ENCODE measurements around the gene MRPS25. TPM values are rescaled to one million over a fixed set of nuclear protein-coding genes. Genes with fewer than 3 reads are reported as not detected.

MRPS25 gene
- polyA plus RNA-seq, 1 donor (not counting 4 experiments of a cell fraction or from before 2014, with no cell fraction given): 54.5 TPM

- TF ChIP-seq EZH2 (IDR thresholded peaks at IDR 0.05; ENCODE audit: low read length): no peak
- TF ChIP-seq, protein P1, sequence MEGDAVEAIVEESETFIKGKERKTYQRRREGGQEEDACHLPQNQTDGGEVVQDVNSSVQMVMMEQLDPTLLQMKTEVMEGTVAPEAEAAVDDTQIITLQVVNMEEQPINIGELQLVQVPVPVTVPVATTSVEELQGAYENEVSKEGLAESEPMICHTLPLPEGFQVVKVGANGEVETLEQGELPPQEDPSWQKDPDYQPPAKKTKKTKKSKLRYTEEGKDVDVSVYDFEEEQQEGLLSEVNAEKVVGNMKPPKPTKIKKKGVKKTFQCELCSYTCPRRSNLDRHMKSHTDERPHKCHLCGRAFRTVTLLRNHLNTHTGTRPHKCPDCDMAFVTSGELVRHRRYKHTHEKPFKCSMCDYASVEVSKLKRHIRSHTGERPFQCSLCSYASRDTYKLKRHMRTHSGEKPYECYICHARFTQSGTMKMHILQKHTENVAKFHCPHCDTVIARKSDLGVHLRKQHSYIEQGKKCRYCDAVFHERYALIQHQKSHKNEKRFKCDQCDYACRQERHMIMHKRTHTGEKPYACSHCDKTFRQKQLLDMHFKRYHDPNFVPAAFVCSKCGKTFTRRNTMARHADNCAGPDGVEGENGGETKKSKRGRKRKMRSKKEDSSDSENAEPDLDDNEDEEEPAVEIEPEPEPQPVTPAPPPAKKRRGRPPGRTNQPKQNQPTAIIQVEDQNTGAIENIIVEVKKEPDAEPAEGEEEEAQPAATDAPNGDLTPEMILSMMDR (optimal IDR thresholded peaks at IDR 0.05 in 1 of 3, IDR thresholded peaks at IDR 0.05 in 1 of 3, conservative IDR thresholded peaks at IDR 0.05 in 1 of 3; ENCODE audit: extremely low read depth in 1 of 3, insufficient read depth in 2 of 3, low read length in 3 of 3): no peak
- Histone ChIP-seq H3K79me2 (ENCODE audit: control insufficient read depth, insufficient read depth, low read length) (no peaks in the 10 kb centered on the region), H3K9me1 (ENCODE audit: control insufficient read depth, extremely low read depth, insufficient read depth, low read length) (no peaks in the 10 kb centered on the region), H3K4me1 (ENCODE audit: control insufficient read depth, extremely low read depth, insufficient read depth, low read length) (peaks cover 35% of the 10 kb centered on the region), H4K20me1 (ENCODE audit: control insufficient read depth, extremely low read depth, insufficient read depth, low read length) (peaks cover 5% of the 10 kb centered on the region), H3K36me3 (ENCODE audit: control insufficient read depth in 2 of 2, extremely low read depth in 1 of 2, insufficient read depth in 2 of 2, low read length in 2 of 2) (peaks cover 5 to 24% of the 10 kb centered on the region in 2 experiments), H3K4me2 (ENCODE audit: control insufficient read depth, extremely low read depth, insufficient read depth, low read depth, low read length) (no peak overlapping the region), H3K27me3 (ENCODE audit: control insufficient read depth, extremely low read depth, insufficient read depth, low read length) (no peaks in the 10 kb centered on the region), H3K4me3 (ENCODE audit: control insufficient read depth in 2 of 3, extremely low read depth in 1 of 3, insufficient read depth in 2 of 3, low read depth in 1 of 3, low read length in 3 of 3) (no peak overlapping the region), H3K9me3 (ENCODE audit: control insufficient read depth, low read depth, low read length) (no peaks in the 10 kb centered on the region), H3K27ac (ENCODE audit: control insufficient read depth, insufficient read depth, low read length) (no peak overlapping the region), H3K9ac (ENCODE audit: control insufficient read depth, extremely low read depth, insufficient read depth, low read length) (no peak overlapping the region), H2AFZ (ENCODE audit: control insufficient read depth, low read length) (no peak overlapping the region)
- FAIRE-seq (no peak), DNase-seq (ENCODE audit: low read depth, low spot score) (no peak)
- dilution Hi-C loops (cut with MboI; ENCODE audit: extremely low pct_ligation_motif_present, low sequenced_read_pairs): no loop called here
Measured at GRCh38 chr3:15014606-15015328, 50.3 kb downstream of the MRPS25 start.

GRCh38 chr3:15011174-15011573 lies 53.9 kb downstream of the MRPS25 start:
- dilution Hi-C loops (cut with MboI; ENCODE audit: extremely low pct_ligation_motif_present, low sequenced_read_pairs): no loop called here
- Histone ChIP-seq H2AFZ (ENCODE audit: control insufficient read depth, low read length) (no peak overlapping the region), H3K4me1 (ENCODE audit: control insufficient read depth, extremely low read depth, insufficient read depth, low read length) (peaks cover 35% of the 10 kb centered on the region), H3K79me2 (ENCODE audit: control insufficient read depth, insufficient read depth, low read length) (no peaks in the 10 kb centered on the region), H3K9me3 (ENCODE audit: control insufficient read depth, low read depth, low read length) (no peaks in the 10 kb centered on the region), H3K9me1 (ENCODE audit: control insufficient read depth, extremely low read depth, insufficient read depth, low read length) (no peaks in the 10 kb centered on the region), H3K36me3 (ENCODE audit: control insufficient read depth in 2 of 2, extremely low read depth in 1 of 2, insufficient read depth in 2 of 2, low read length in 2 of 2) (peaks cover 0 to 18% of the 10 kb centered on the region in 2 experiments), H3K4me2 (ENCODE audit: control insufficient read depth, extremely low read depth, insufficient read depth, low read depth, low read length) (peak overlapping the region; percentile 80), H3K27me3 (ENCODE audit: control insufficient read depth, extremely low read depth, insufficient read depth, low read length) (no peaks in the 10 kb centered on the region), H4K20me1 (ENCODE audit: control insufficient read depth, extremely low read depth, insufficient read depth, low read length) (peaks cover 5% of the 10 kb centered on the region), H3K4me3 (ENCODE audit: control insufficient read depth in 2 of 3, extremely low read depth in 1 of 3, insufficient read depth in 2 of 3, low read depth in 1 of 3, low read length in 3 of 3) (peak overlapping the region in 1 of 3 experiments; percentile 24), H3K9ac (ENCODE audit: control insufficient read depth, extremely low read depth, insufficient read depth, low read length) (peak overlapping the region; percentile 53), H3K27ac (ENCODE audit: control insufficient read depth, insufficient read depth, low read length) (peak overlapping the region; percentile 88)
- no peak for TF ChIP-seq EZH2 (IDR thresholded peaks at IDR 0.05; ENCODE audit: low read length)
- TF ChIP-seq, protein P1 (optimal IDR thresholded peaks at IDR 0.05 in 1 of 3, IDR thresholded peaks at IDR 0.05 in 1 of 3, conservative IDR thresholded peaks at IDR 0.05 in 1 of 3; ENCODE audit: extremely low read depth in 1 of 3, insufficient read depth in 2 of 3, low read length in 3 of 3): no peak
- FAIRE-seq (peak; percentile 44), DNase-seq (ENCODE audit: low read depth, low spot score) (peak; percentile 82)

Measured in keratinocyte (primary cell).